Stomach (tissue), 9 donors: ENCODE measurements around the gene CHN1. TPM values are rescaled to one million over a fixed set of nuclear protein-coding genes. Genes with fewer than 3 reads are reported as not detected.
A peak's percentile ranks its signal among the peaks of the same experiment; 100 is the strongest.

Experiments
- DNase-seq, 2 donors: peaks; one replicate each; pipeline versions ENCODE4 v3.0.0 to v3.0.0-alpha.2; 2013 to 2019
- H3K27ac ChIP-seq, 5 donors: fragments of 200-600 bp in 4 of 5; sonication (generic) in 4 of 5; one replicate each; pipeline ENCODE4 v1.5.1; 2013 to 2019; ENCODE audit warnings: mild to moderate bottlenecking in 1 of 5, moderate library complexity in 1 of 5
- H3K27me3 ChIP-seq, 3 donors: fragments of 200-600 bp; sonication (generic); one replicate each; pipeline ENCODE4 v1.5.1; 2017 to 2019; ENCODE audit warnings: mixed run types in 1 of 3
- H3K36me3 ChIP-seq, 4 donors: fragments of 200-600 bp; sonication (generic); 1 replicate in 3 of 4; 2 replicates in 1 of 4; pipeline ENCODE4 v1.5.1; 2016 to 2019
- H3K4me1 ChIP-seq, 4 donors: fragments of 200-600 bp; sonication (generic); one replicate each; pipeline ENCODE4 v1.5.1; 2016 to 2019
- H3K4me3 ChIP-seq, 4 donors: fragments of 200-600 bp; sonication (generic) in 3 of 4; one replicate each; pipeline ENCODE4 v1.5.1; 2016 to 2019; ENCODE audit warnings: mild to moderate bottlenecking in 1 of 4
- H3K9me3 ChIP-seq, 4 donors: fragments of 200-600 bp; sonication (generic); one replicate each; pipeline ENCODE4 v1.5.1; 2016 to 2019
- CTCF ChIP-seq, 7 experiments: fragments of 450-650 bp in 4 of 7; fragments of 200-600 bp in 3 of 7; sonication (generic) in 3 of 7; IDR thresholded peaks; one replicate each; pipeline ENCODE4 v1.5.1; 2016 to 2019; ENCODE audit warnings: antibody characterized with exemption in 7 of 7, control low read depth in 2 of 7, mild to moderate bottlenecking in 1 of 7
- EP300 ChIP-seq: sonication (generic); formaldehyde crosslinking; IDR thresholded peaks from one replicate; pipeline ENCODE4 v1.6.1; 2017; ENCODE audit warnings: antibody characterized with exemption
- POLR2A ChIP-seq, 4 donors: fragments of 450-650 bp; IDR thresholded peaks; one replicate each; pipeline ENCODE4 v1.6.1; 2016; ENCODE audit warnings: antibody characterized with exemption in 4 of 4, control low read depth in 2 of 4, mild to moderate bottlenecking in 1 of 4, moderate library complexity in 1 of 4
- POLR2AphosphoS5 ChIP-seq, 3 donors: sonication (generic); formaldehyde crosslinking; IDR thresholded peaks; one replicate each; pipeline ENCODE4 v1.6.1; 2016; ENCODE audit warnings: antibody characterized with exemption in 3 of 3
- WGBS, 5 donors: extraction: QIAGEN DNeasy Blood & Tissue Kit in 3 of 5; methylation state at CpG; one replicate each; pipeline versions ENCODE4 v1.1.5 to v1.1.7; 2013 to 2018; 5-methylcytosine and 5-hydroxymethylcytosine counted together
- intact Hi-C: fragments of 100-400 bp; cut with DNase I; formaldehyde crosslinking; loops from one replicate; pipeline ENCODE4 v1.15.1; 2023; ENCODE audit warnings: low total_unique reads
- polyA plus RNA-seq, 3 donors: library from polyadenylated mRNA; stranded (reverse); fragments of 200-250 nt; gene quantifications; one replicate each; pipeline ENCODE4 v1.2.3, GENCODE V29; 2013
- total RNA-seq, 5 donors: library from RNA; depleted of rRNA; stranded (reverse); fragments of >200 nt; gene quantifications; one replicate each; pipeline versions ENCODE4 v1.1.0 to v1.2.3, GENCODE V29; 2014 to 2016
- donor health status: healthy with polysubstance abuse.
- donor health status: Bipolar disorder and iron deficiency.
- donor health status: healthy.

CHN1 gene
- total and polyA plus RNA-seq, 8 donors, result 2.3 to 50.9 (median 12.2) TPM; not detected in 1

- Histone ChIP-seq H3K4me1 (peaks cover 0 to 5% (median 0%) of the 10 kb centered on the region in 4 donors), H3K36me3 (no peaks in the 10 kb centered on the region), H3K27me3 (no peaks in the 10 kb centered on the region), H3K27ac (no peak overlapping the region), H3K4me3 (no peak overlapping the region), H3K9me3 (no peaks in the 10 kb centered on the region)
- 59 to 71% (median 67%) methylated on average over 6 of the region's 6 CpGs for WGBS, 5 donors
- peak in 1 of 2 donors; percentile 56 for DNase-seq
- intact Hi-C loops, result no loop called here
- no peak for TF ChIP-seq EP300
- no peak for TF ChIP-seq POLR2AphosphoS5 (IDR thresholded peaks at IDR 0.05)
- no peak for TF ChIP-seq CTCF (IDR thresholded peaks at IDR 0.05)
- TF ChIP-seq POLR2A (IDR thresholded peaks at IDR 0.05), result no peak
Observed at GRCh38 chr2:174952607-174953006, 52.6 kb downstream of the CHN1 start.

GRCh38 chr2:174951745-174952144 is 53.4 kb downstream of the CHN1 start:
- TF ChIP-seq POLR2AphosphoS5 (IDR thresholded peaks at IDR 0.05) (no peak), POLR2A (IDR thresholded peaks at IDR 0.05) (no peak), EP300 (no peak), CTCF (IDR thresholded peaks at IDR 0.05) (no peak)
- intact Hi-C loops, result no loop called here
- Histone ChIP-seq H3K27ac (no peak overlapping the region), H3K4me3 (no peak overlapping the region), H3K4me1 (peaks cover 0 to 5% (median 0%) of the 10 kb centered on the region in 4 donors), H3K36me3 (no peaks in the 10 kb centered on the region), H3K9me3 (no peaks in the 10 kb centered on the region), H3K27me3 (no peaks in the 10 kb centered on the region)
- WGBS, 5 donors, result 58 to 77% (median 63%) methylated on average over 1 of the region's 1 CpG
- no peak for DNase-seq

GRCh38 chr2:174949988-174950687 is 55.0 kb downstream of the CHN1 start:
- peaks cover 0 to 5% (median 0%) of the 10 kb centered on the region in 4 donors for H3K4me1 ChIP-seq
- no peak for TF ChIP-seq EP300
- TF ChIP-seq POLR2A (IDR thresholded peaks at IDR 0.05), result no peak
- TF ChIP-seq CTCF (IDR thresholded peaks at IDR 0.05), result no peak
- no peak for TF ChIP-seq POLR2AphosphoS5 (IDR thresholded peaks at IDR 0.05)
- DNase-seq, result no peak
- intact Hi-C loops, result no loop called here
- no peaks in the 10 kb centered on the region for H3K9me3 ChIP-seq
- no peaks in the 10 kb centered on the region for H3K36me3 ChIP-seq
- no peaks in the 10 kb centered on the region for H3K27me3 ChIP-seq
- no peak overlapping the region for H3K4me3 ChIP-seq
- WGBS, 5 donors, result 92 to 97% (median 95%) methylated on average over 8 of the region's 8 CpGs
- no peak overlapping the region for H3K27ac ChIP-seq

- intact Hi-C loops, result no loop called here
- no peaks in the 10 kb centered on the region for H3K4me1 ChIP-seq
- H3K27ac ChIP-seq, result no peak overlapping the region
- no peaks in the 10 kb centered on the region for H3K9me3 ChIP-seq
- no peaks in the 10 kb centered on the region for H3K27me3 ChIP-seq
- no peaks in the 10 kb centered on the region for H3K36me3 ChIP-seq
- no peak for DNase-seq
- TF ChIP-seq CTCF (IDR thresholded peaks at IDR 0.05), result no peak
- TF ChIP-seq EP300, result no peak
- no peak for TF ChIP-seq POLR2AphosphoS5 (IDR thresholded peaks at IDR 0.05)
- TF ChIP-seq POLR2A (IDR thresholded peaks at IDR 0.05), result no peak
- H3K4me3 ChIP-seq, result no peak overlapping the region
- WGBS, 5 donors, result 63 to 80% (median 74%) methylated on average over 3 of the region's 3 CpGs
Observed at GRCh38 chr2:174945601-174946260, 59.5 kb downstream of the CHN1 start.
